Stimulated activated naive CD4-positive, alpha-beta T cell treated with Interleukin-2 at 50 U/mL for 16 hours (primary cell): ENCODE data around the gene ABHD18.
"Not testable (repeated sequence)": the region's sequence is repeated elsewhere in the genome, so short reads cannot be mapped to it uniquely, and the experiment has no call there.

ENCODE experiments used
- DNase-seq: peaks from one replicate; lab custom pipeline; 2025; lab: John Stamatoyannopoulos, UW

The ABHD18 gene

DNA sequence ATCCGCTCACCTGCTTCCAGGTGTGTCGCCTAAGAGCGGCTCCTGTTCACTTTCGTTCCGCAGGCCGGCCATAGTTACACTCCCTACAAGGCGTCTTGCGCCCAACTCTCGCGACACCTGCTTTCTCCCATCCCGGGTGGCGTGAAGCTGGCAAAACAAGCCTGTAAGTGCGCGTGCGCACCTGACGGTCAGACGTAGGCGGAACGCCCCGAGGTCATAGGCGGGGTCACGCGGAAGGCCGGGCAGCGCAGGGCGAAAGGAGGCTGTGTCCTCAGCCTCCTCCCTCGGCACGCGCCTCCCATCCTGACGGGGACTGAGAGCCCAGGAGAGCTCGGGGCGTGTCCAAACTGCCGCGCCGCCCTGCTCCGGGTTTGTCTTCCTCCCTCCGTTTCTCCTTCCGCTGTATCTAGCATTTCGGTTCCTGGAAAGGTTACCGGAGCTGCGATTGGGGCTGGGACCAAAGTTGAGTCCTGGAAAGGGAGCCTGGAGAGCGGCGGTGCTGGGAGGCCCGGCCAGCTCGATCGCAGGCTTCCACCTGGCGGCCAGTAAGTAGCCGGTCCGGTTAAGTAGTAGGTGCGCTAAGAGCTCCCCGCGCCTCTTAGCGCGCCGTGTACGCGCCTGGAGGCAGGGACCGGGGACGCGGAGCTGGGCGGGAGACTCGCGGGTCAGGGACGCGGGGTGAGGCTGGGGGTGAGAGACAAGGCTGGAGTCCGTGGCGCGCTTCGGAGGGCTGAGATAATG, at the start of gene ABHD18, which contains the start of gene MFSD8:
Gene ABHD18, plus strand, starts transcription at position 345 of the 741 bp plus-strand sequence. CDS start 17,550 bp downstream, outside the sequence.
Gene MFSD8, minus strand, starts transcription at position 112 of the 741 bp plus-strand sequence. Its CDS starts 40 bp downstream, at position 72.
- DNase-seq, result peak; percentile 99

DNA sequence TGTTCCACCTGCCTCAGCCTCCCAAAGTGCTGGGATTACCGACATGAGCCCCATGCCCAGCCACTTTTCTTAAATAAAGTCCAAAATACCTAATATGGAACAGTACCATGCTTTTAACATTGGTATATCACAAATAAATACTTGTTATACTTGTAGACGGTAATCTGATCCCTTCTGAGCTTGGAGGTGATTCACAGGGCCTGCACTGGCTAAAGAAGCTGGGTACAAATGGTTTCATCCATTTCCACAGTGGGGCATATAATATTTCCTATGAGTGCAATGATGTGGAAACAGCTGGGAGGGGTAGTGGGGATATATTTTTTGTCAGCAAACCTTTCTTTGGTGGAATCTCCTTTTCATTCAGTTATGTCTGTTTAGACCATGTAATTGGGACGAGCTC, 48.7 kb upstream of the ABHD18 start:
- no peak for DNase-seq

DNA sequence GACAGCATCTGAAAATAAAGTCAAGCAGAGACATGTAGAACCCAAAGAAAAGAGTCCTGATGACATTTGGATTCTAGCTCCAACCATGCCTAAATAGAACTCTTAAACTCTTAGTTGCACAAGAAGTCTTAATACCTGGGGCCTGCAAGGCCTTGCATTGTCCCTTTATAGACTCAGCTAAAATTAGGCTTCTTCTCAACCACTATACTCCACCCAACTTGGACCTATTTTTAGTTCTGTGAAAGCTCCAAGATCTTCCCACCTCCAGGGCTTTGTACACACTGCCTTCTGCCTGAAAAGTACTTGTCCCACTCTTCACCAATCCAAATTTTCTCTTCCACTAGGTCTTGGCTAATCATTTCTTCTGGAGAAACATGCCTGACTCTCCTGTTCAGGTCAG, 48.1 kb upstream of the ABHD18 start:
- no peak for DNase-seq

DNA sequence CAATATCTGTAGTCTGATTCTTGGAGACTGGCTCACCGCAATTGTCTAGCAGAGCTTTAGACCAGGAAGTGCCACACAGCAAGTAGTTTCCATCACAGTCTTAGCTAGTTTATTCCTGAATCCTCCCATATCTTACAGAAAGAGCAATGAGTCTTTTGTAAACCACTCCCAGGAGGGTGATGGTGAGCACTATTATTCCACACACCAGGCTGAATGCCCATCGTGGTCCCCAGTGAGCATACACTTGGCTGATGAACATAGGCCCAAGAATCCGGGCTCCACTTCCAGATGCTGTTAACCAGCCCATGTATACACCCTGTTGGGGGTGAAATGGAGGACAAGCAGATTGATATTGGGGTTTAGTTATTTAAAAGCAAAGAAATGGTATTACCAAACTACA, 44.7 kb upstream of the ABHD18 start:
- no peak for DNase-seq

DNA sequence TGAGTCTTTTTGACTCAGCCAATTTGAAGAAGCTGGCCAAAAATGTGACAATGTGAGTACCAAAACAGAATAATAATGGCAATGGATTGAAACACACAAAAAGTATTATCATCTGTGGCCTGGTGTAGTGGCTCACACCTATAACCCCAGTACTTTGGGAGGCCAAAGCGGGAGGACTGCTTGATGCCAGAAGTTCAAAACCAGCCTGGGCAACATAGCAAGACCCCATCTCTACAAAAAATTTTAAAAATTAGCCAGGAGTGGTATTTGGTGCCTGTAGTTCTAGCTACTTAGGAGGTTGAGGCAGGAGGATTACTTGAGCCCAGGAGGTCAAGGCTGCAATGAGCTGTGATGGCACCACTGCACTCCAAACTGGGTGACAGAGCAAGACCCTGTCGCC, 43.0 kb upstream of the ABHD18 start:
- DNase-seq, result no peak

DNA sequence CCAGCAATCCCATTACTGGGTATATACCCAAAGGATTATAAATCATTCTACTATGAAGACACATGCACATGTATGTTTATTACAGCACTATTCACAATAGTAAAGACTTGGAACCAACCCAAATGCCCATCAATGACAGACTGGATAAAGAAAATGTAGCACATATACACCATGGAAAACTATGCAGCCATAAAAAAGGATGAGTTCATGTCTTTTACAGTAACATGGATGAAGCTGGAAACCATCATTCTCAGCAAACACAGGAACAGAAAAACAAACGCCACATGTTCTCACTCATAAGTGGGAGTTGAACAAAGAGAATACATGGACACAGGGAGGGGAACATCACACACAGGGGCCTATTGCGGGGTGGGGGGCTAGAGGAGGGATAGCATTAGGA, 39.5 kb upstream of the ABHD18 start:
- not testable (repeated sequence) for DNase-seq

DNA sequence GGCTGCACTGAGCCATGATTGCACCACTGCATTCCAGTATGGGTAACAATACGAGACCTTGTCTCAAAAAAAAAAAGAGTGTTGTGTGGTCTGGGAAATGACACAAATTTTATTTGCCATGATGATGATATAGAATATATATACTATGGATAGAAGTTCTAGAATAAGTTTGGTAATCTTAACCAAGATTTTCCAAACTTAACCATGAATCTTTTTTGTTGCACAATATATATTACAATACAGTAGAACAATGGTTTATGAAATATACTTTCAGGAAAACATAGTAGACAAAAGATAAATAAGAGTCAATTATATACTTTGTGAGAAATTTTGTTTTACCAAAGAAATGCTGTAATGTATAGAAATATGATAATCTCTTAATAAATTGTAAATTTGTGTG, 35.0 kb upstream of the ABHD18 start:
- DNase-seq, result no peak

DNA sequence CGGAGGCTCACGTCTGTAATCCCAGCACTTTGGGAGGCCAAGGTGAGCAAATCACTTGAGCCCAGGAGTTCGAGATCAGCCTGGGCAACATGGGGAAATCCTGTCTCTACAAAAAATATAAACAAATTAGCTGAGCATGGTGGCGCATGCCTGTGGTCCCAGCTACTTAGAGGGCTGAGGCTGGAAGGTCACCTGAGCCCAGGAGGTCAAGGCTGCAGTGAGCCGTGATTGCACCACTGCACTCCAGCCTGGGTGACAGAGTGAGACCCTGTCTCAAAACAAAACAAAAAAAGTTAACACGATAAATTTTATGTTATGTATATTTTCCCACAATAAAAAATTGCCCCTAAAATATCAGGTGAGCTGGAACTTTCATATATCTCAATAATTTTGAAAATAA, 33.4 kb upstream of the ABHD18 start:
- DNase-seq, result not testable (repeated sequence)

DNA sequence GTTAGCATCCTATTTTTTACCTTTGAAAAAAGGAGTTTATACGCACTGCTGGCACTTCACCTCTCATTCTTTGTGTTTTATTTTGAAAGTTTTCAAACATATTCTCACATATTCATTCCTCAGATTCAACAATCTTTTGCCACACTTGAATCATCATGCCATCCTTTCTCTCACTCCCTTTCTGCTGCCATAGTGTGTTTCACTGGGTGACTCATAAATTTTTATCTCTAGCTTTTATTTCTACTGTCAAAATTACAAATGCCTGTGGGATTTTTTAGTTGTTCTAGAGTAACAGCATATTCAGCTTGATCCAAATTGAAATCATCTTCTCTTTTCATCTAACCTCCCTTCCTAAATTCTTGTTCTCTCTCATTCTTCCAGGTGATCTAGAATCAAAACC, 28.2 kb upstream of the ABHD18 start:
- no peak for DNase-seq

DNA sequence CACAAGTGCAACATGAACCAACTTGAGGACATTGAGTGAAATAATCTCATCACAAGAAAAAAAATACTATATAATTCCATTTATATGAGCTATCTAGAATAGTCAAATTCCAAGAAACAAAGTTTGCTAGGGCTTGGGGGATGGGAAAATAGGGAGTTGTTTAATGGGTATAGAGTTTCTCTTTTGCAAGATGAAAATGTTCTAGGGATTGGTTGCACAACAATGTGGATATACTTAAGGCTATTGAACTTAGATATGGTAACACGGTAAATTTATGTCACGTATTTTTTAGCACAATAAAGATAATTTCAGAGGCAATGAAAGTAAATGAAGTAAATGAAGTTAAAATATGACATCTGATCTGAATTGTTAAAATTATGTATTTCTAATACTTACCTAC, 8.1 kb upstream of the ABHD18 start:
- no peak for DNase-seq

DNA sequence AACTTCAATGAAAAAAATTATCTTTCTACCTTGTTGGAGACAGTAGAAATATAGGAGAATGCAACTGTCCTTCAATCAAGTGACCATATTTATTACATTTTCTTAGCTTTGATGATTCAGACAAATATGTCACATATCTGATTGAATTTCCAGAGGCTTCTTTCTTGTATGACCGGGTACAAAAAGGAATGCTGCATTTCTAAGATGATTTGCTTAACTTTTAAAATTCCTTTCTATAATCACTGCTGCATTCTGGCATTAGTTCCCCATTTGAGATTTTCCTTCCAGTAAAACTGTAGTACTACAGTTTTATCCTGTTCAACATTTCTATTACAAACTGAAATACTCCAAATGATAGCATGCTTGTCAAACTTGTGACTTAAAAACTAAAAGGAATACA, 5.4 kb upstream of the ABHD18 start:
- no peak for DNase-seq

DNA sequence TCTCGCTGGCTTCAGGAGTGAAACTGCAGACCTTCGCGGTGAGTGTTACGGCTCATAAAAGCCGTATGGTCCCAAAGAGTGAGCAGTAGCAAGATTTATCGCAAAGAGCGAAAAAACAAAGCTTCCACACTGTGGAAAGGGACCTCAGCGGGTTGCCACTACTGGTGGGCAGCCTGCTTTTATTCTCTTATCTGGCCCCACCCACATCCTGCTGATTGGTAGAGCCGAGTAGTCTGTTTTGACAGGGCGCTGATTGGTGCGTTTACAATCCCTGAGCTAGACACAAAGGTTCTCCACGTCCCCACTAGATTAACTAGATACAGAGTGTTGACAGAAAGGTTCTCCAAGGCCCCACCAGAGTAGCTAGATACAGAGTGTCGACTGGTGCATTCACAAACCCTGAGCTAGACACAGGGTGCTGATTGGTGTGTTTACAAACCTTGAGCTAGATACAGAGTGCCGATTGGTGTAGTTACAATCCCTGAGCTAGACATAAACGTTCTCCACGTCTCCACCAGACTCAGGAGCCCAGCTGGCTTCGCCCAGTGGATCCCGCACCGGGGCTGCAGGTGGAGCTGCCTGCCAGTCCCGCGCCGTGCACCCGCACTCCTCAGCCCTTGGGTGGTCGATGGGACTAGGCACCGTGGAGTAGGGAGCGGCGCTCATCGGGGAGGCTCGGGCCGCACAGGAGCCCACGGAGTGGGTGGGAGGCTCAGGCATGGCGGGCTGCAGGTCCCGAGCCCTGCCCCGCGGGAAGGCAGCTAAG, 1.4 kb upstream of the ABHD18 start:
- DNase-seq, result not testable (repeated sequence)

DNA sequence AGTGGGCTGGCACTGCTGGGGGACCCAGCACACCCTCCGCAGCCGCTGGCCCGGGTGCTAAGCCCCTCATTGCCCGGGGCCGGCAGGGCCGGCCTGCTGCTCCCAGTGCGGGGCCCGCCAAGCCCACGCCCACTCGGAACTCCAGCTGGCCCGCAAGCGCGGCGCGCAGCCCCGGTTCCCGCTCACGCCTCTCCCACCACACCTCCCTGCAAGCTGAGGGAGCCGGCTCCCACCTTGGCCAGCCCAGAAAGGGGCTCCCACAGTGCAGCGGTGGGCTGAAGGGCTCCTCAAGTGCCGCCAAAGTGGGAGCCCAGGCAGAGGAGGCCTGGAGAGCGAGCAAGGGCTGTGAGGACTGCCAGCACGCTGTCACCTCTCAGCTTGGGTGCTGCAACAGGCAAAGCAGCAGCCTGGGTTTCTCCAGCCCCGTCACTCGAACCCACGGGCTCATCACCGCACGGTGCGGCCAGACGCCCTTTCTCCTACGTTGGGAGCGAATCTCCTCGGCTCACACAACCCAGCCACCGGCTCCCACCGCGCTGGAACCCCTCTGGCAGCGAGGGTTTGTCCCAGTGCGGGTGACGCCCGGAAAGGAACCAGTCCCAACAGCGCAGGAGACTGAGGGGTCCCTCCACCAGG, 662 bp upstream of the ABHD18 start:
- peak; percentile 56 for DNase-seq

DNA sequence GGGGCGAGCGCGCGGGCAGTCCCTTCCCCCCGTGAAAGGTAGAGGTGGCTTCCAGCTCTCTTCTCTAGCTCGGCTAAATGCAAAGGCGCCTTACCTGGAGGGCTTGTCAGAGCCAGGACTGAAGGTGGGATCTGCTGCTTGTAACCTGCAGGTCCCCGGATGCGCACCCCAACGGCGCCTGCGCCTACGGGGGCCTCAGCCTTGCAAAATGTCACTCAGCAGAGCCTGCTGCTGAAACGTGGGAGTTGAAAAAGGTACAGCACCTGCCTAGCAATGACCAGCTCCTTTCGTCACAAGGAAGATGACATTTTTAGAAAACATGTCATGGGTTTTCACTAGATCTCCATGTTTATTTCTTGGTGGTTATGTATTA, 583 bp downstream of the ABHD18 start:
- DNase-seq, result peak; percentile 67

DNA sequence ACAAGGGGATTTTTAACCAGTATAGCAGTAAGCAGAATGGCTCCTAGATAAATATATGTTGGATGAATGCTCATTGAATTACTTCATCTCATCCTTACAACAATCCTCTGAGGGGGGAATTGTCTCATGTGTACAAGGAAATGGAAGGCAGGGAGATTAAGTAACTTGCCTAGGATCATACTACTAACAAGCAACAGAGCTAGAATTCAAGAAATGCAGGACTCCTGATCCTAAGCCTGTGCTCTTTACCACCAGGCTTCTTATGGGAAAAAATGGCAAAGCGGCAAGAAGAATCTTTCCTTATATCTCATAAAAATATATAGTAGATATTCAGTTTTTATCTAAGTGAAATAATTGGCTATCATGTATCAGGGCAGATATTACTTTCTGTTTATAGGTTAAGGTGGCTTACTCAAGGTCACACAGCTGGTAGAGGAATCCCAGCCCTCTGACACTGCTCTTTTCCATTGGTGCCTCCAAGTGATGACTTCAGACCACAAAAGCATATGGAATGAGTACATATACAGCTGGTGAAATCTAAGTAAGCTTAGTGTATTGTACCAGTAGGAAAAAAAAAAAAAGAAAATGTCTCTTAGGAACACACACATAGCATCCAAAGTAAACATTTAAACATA, 2.1 kb downstream of the ABHD18 start:
- DNase-seq, result no peak

DNA sequence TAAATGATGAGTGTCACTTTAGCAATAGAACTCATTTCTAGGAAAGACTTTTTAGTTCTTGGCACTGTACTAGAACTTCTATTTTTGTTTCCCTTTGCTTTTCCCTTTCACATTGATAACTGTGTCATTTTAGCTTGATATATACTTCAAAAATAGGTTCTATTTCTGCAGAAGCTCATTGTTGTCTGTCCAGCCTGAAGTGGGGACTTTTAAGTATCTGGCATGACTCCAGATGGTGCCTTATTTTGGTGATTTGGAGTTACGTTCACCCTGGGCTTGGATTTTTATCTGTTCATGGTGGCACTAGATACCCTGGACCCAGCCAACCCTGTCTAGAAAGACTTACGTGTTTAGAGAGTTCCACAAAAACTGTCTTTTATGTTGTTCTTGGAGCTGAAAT, 3.4 kb downstream of the ABHD18 start:
- DNase-seq, result no peak

DNA sequence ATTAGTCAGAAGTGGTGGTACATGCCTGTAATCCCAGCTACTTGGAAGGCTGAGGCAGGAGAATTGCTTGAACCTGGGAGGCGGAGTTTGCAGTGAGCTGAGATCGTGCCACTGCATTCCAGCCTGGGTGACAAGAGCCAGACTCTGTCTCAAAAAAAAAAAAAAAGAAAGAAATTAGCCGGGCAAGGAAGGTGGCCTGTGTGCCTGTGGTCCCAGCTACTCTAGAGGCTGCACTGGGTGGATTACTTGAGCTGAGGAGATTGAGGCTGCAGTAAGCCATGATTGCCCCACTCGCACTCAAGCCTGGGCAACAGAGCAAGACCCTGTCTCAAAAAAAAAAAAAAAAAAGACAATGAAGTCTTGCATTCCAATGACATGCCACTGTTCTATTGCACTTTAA, 5.7 kb downstream of the ABHD18 start:
- not testable (repeated sequence) for DNase-seq

DNA sequence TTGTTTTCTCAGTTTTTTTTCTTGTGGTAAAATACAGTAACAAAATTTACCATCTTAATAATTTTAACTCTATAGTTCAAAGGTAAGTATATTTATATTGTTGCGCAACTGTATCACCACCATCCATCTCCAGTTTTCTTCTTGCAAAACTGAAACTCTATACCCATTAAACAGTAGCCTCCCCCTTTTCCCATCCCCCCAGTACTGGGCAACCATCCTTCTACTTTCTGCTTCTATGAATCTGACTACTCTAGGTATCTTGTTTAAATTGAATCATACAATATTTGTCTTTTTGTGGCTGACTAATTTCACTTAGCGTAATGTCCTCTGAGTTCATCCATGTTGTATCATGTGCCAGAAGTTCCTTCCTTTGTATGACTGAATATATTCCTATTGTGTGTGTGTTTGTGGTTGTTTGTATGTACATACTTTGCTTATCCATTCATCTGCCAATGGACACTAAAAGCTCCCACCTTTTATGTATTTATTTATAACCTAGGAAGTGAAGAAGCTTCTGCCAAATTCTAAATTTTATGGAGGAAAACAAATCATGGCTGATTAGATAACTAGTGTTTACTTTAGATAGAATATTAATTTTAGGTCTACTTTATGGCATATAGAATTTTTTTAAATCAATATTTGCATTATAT, 10.0 kb downstream of the ABHD18 start:
- no peak for DNase-seq

DNA sequence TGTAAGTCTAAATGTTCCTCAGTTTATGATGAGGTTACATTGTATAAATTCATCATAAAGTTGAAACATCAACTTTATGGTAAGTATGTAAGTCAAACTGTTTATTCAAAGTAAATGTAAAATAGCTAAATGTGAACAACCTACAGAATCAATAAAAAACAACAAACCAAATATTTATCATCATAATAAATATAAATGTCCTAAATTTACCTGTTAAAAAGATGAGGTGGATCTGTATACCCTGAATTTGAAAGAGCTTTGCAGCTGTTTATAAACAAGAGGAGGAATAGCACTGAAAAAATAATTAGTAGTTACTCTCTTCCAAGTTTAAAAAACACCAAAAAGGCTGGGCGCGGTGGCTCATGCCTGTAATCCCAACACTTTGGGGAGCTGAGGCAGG, 13.7 kb downstream of the ABHD18 start:
- no peak for DNase-seq

DNA sequence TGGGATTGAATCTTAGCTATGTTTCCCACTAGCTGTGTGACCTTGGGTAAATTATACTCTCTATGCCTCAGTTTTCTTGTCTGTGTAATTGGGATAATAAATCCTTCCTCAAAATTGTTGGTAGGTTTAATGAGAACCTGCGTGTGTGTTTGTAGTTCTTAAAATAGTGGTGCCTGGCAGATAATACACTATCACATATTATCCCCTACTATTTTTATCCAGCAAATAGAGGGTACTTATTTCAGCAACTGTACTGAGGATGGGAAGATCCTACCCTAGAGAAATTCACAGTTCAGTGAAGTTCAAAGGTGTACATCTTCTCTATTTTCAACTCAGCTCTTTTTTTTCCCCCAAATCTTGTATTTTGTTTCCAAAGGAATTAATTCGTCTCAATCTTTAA, 17.2 kb downstream of the ABHD18 start:
- no peak for DNase-seq

DNA sequence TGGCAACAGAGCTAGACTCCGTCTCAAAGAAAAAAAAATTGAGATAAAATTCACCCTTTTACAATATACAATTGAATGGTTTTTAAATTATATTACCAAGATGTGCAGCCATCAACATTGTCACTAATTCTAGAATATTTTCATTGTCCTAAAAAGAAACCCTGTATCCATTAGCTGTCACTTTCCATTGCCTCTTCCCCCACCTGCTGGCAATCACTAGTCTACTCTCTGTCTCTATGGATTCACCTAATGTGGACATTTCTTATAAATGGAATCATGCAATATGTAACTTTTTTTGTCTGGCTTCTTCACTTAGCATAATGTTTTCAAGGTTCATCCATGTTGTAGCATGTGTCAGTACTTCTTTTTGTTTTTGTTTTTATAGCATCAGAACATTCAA, 20.8 kb downstream of the ABHD18 start:
- no peak for DNase-seq

DNA sequence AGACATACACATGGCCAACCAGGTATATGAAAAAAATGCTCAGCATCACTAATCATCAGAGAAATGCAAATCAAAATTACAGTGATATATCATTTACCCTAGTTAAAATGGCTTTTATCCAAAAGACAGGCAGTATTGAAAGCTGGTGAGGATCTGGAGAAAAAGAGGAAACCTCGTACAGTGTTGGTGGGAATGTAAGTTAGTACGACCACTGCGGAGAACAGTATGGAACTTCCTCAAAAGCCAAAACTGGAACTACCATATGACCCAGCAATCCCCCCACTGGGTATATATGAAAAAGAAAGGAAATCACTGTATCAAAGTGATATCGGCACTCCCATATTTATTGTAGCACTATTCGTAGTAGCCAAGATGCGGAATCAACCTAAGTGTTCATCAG, 23.4 kb downstream of the ABHD18 start:
- DNase-seq, result no peak
